Measurements from ENCODE around the gene UBE2H. TPM values are rescaled to one million over a fixed set of nuclear protein-coding genes. Genes with fewer than 3 reads are reported as not detected.
"Not testable (repeated sequence)": the region's sequence is repeated elsewhere in the genome, so short reads cannot be mapped to it uniquely, and the experiment has no call there.

The UBE2H gene
- total RNA-seq, 1 donor from 2014 or later = 104 TPM

GRCh38 chr7:129865093-129865924, 87.5 kb downstream of the UBE2H start:
- no peaks in the 10 kb centered on the region for H3K9me3 Mint-ChIP-seq
- H3K27me3 Mint-ChIP-seq (ENCODE audit: low read depth) = no peaks in the 10 kb centered on the region
- peaks cover 37% of the 10 kb centered on the region for H3K4me1 Mint-ChIP-seq
- no peak for TF ChIP-seq CTCF (IDR thresholded peaks at IDR 0.05; ENCODE audit: unreplicated experiment)
- no peak overlapping the region for H3K4me3 Mint-ChIP-seq
- H3K27ac Mint-ChIP-seq = peak overlapping the region; percentile 82
- peaks cover 12% of the 10 kb centered on the region for H3K36me3 Mint-ChIP-seq
- no peak for DNase-seq (ENCODE audit: low spot score in 2 of 2, unreplicated experiment in 2 of 2)

- not testable (repeated sequence) for H3K27ac Mint-ChIP-seq; H3K9me3 Mint-ChIP-seq; DNase-seq (ENCODE audit: low spot score in 2 of 2, unreplicated experiment in 2 of 2); H3K36me3 Mint-ChIP-seq; H3K4me3 Mint-ChIP-seq; H3K27me3 Mint-ChIP-seq (ENCODE audit: low read depth)
- peaks cover 43% of the 10 kb centered on the region for H3K4me1 Mint-ChIP-seq
Measured at GRCh38 chr7:129864676-129865075, 88.1 kb downstream of the UBE2H start.

GRCh38 chr7:129864042-129864441, 88.7 kb downstream of the UBE2H start:
- peaks cover 50% of the 10 kb centered on the region for H3K4me1 Mint-ChIP-seq
- no peaks in the 10 kb centered on the region for H3K9me3 Mint-ChIP-seq
- peak overlapping the region; percentile 40 for H3K27ac Mint-ChIP-seq
- H3K36me3 Mint-ChIP-seq = peaks cover 7% of the 10 kb centered on the region
- TF ChIP-seq CTCF (IDR thresholded peaks at IDR 0.05; ENCODE audit: unreplicated experiment) = no peak
- no peak for DNase-seq (ENCODE audit: low spot score in 2 of 2, unreplicated experiment in 2 of 2)
- no peak overlapping the region for H3K4me3 Mint-ChIP-seq
- H3K27me3 Mint-ChIP-seq (ENCODE audit: low read depth) = no peaks in the 10 kb centered on the region

- peak overlapping the region; percentile 11 for H3K27ac Mint-ChIP-seq
- no peak for TF ChIP-seq CTCF (IDR thresholded peaks at IDR 0.05; ENCODE audit: unreplicated experiment)
- H3K27me3 Mint-ChIP-seq (ENCODE audit: low read depth) = no peaks in the 10 kb centered on the region
- peaks cover 1% of the 10 kb centered on the region for H3K36me3 Mint-ChIP-seq
- DNase-seq (ENCODE audit: low spot score in 2 of 2, unreplicated experiment in 2 of 2) = no peak
- peaks cover 61% of the 10 kb centered on the region for H3K4me1 Mint-ChIP-seq
- no peak overlapping the region for H3K4me3 Mint-ChIP-seq
- no peaks in the 10 kb centered on the region for H3K9me3 Mint-ChIP-seq
Measured at GRCh38 chr7:129862682-129863081, 90.1 kb downstream of the UBE2H start.

GRCh38 chr7:129860784-129861183, 92.0 kb downstream of the UBE2H start:
- not testable (repeated sequence) for H3K27me3 Mint-ChIP-seq (ENCODE audit: low read depth); H3K27ac Mint-ChIP-seq; H3K36me3 Mint-ChIP-seq; H3K9me3 Mint-ChIP-seq; DNase-seq (ENCODE audit: low spot score in 2 of 2, unreplicated experiment in 2 of 2); H3K4me3 Mint-ChIP-seq
- peaks cover 62% of the 10 kb centered on the region for H3K4me1 Mint-ChIP-seq

GRCh38 chr7:129859183-129859582, 93.6 kb downstream of the UBE2H start:
- no peak overlapping the region for H3K4me3 Mint-ChIP-seq
- peaks cover 2% of the 10 kb centered on the region for H3K36me3 Mint-ChIP-seq
- H3K9me3 Mint-ChIP-seq = no peaks in the 10 kb centered on the region
- TF ChIP-seq CTCF (IDR thresholded peaks at IDR 0.05; ENCODE audit: unreplicated experiment) = no peak
- no peaks in the 10 kb centered on the region for H3K27me3 Mint-ChIP-seq (ENCODE audit: low read depth)
- peak overlapping the region; percentile 47 for H3K27ac Mint-ChIP-seq
- peaks cover 66% of the 10 kb centered on the region for H3K4me1 Mint-ChIP-seq
- DNase-seq (ENCODE audit: low spot score in 2 of 2, unreplicated experiment in 2 of 2) = no peak
